ENCODE results near the gene PLCH1.

The PLCH1 gene

DNA sequence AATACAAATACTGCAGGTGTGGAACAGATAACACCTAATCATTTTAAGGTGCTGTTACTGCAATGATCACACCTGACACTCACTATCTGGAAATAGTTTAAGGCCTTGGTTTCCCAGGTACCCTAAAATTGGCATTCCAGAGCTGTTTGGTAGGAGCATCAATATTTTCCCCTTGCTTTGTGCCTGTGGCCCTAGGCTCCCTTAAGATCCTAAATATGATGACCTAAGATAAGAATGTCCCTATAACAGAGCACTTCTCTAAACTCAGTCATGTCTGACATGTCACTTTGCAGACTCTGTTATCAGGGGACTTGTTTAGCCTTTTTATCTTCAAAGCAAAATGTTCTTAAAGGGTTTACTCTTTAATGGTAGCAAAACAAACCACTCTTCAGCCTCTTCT, 335.5 kb downstream of the PLCH1 start:
- no peaks in the 10 kb centered on the region for H3K79me1 ChIP-seq (replicated peaks; ENCODE audit: low read length, poor library complexity, severe bottlenecking)
- no peak overlapping the region for H2AK5ac ChIP-seq (ENCODE audit: low read length, severe bottlenecking)
- DNase-seq: no peak
- H4K8ac ChIP-seq (ENCODE audit: low read length): no peak overlapping the region
- no peak overlapping the region for H3K18ac ChIP-seq (ENCODE audit: low read depth in 1 of 2, low read length in 2 of 2)
- H3K4me2 ChIP-seq (ENCODE audit: low read length, poor library complexity, severe bottlenecking): no peak overlapping the region
- no peak overlapping the region for H2AFZ ChIP-seq (ENCODE audit: low read depth, low read length)
- H4K91ac ChIP-seq (ENCODE audit: low read length): no peak overlapping the region
- H2BK12ac ChIP-seq (ENCODE audit: low read length in 2 of 2): no peak overlapping the region
- H2BK15ac ChIP-seq (ENCODE audit: low read depth, poor library complexity, severe bottlenecking): no peak overlapping the region
- H3K27me3 ChIP-seq (ENCODE audit: control insufficient read depth in 1 of 2, insufficient read depth in 1 of 2, low read length in 2 of 2): no peaks in the 10 kb centered on the region
- no peak overlapping the region for H2BK5ac ChIP-seq (ENCODE audit: low read depth, low read length, poor library complexity, severe bottlenecking)
- no peak overlapping the region for H3K23ac ChIP-seq (ENCODE audit: low read length in 2 of 2)
- no peaks in the 10 kb centered on the region for H3K36me3 ChIP-seq (ENCODE audit: control insufficient read depth in 1 of 2, insufficient read depth in 2 of 2, low read depth in 1 of 2, low read length in 2 of 2)
- H3K9ac ChIP-seq (ENCODE audit: low read length): no peak overlapping the region
- H3K27ac ChIP-seq (ENCODE audit: low read length, poor library complexity, severe bottlenecking): no peak overlapping the region
- no peaks in the 10 kb centered on the region for H3K9me3 ChIP-seq (ENCODE audit: control insufficient read depth, low read length)
- peak overlapping the region in 1 of 2 experiments; percentile 60 for H3K4ac ChIP-seq (ENCODE audit: low read depth in 1 of 2, low read length in 2 of 2)
- H3K4me1 ChIP-seq (ENCODE audit: control insufficient read depth, insufficient read depth, low read depth, low read length): no peaks in the 10 kb centered on the region
- H3K14ac ChIP-seq (ENCODE audit: low read length in 2 of 2): no peak overlapping the region
- H2BK120ac ChIP-seq (ENCODE audit: low read depth, low read length): no peak overlapping the region
- no peak overlapping the region for H3K4me3 ChIP-seq (ENCODE audit: insufficient read depth in 1 of 2, low read depth in 1 of 2, low read length in 2 of 2)

DNA sequence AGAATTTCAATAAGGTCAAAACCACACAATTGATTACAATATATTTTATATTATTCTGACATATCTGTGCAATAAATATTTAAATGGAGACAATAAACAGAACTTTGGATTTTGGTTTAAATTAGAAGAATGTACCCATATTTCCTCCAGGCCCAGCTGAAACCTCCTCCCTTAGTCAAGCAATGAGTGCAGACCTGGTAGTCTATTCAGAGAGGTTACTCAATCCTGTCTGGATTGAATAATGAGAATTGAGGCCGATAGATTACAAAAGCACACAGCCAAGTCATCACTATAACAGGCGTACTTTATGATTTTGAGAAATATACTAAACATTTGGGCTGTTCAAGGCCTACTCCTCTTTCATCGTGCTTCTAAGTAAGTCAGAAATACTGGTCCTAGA, 336.9 kb downstream of the PLCH1 start:
- 96% methylated on average over 3 of the region's 3 CpGs for WGBS

DNA sequence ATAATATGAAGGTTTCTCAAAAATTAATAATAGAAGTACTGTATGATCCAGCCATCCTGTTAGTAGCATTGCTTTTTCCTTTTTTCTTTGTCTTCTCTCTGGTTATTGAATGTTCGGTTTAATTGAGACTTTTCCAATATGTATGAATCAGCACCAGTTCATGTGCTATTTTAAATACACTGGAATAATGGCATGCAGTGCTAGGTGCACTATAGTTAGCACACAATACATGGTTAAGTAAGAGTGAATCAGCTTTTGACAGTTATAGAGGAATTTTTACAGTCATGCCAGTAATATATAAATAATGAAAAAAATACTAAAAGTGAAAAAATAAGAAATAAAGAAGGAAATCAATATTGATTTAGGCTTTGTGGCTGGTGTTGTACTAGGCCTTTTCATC, 337.5 kb downstream of the PLCH1 start:
- no peaks in the 10 kb centered on the region for H3K9me3 ChIP-seq (ENCODE audit: control insufficient read depth, low read length)
- no CpG with 5 or more reads among the region's 1 CpG for WGBS

More for the DNA sequence above, 336.9 kb downstream of the PLCH1 start:
- no peak for DNase-seq
- H4K91ac ChIP-seq (ENCODE audit: low read length): no peak overlapping the region
- no peak overlapping the region for H3K14ac ChIP-seq (ENCODE audit: low read length in 2 of 2)
- no peaks in the 10 kb centered on the region for H3K79me1 ChIP-seq (replicated peaks; ENCODE audit: low read length, poor library complexity, severe bottlenecking)
- no peak overlapping the region for H4K8ac ChIP-seq (ENCODE audit: low read length)
- no peak overlapping the region for H3K9ac ChIP-seq (ENCODE audit: low read length)
- no peak overlapping the region for H3K4me2 ChIP-seq (ENCODE audit: low read length, poor library complexity, severe bottlenecking)
- H2BK12ac ChIP-seq (ENCODE audit: low read length in 2 of 2): no peak overlapping the region
- no peak overlapping the region for H3K4ac ChIP-seq (ENCODE audit: low read depth in 1 of 2, low read length in 2 of 2)
- no peak overlapping the region for H2BK120ac ChIP-seq (ENCODE audit: low read depth, low read length)
- no peak overlapping the region for H2AFZ ChIP-seq (ENCODE audit: low read depth, low read length)
- H3K18ac ChIP-seq (ENCODE audit: low read depth in 1 of 2, low read length in 2 of 2): no peak overlapping the region
- H3K27me3 ChIP-seq (ENCODE audit: control insufficient read depth in 1 of 2, insufficient read depth in 1 of 2, low read length in 2 of 2): no peaks in the 10 kb centered on the region
- no peak overlapping the region for H3K23ac ChIP-seq (ENCODE audit: low read length in 2 of 2)
- H2BK15ac ChIP-seq (ENCODE audit: low read depth, poor library complexity, severe bottlenecking): no peak overlapping the region
- no peak overlapping the region for H3K4me3 ChIP-seq (ENCODE audit: insufficient read depth in 1 of 2, low read depth in 1 of 2, low read length in 2 of 2)
- no peaks in the 10 kb centered on the region for H3K36me3 ChIP-seq (ENCODE audit: control insufficient read depth in 1 of 2, insufficient read depth in 2 of 2, low read depth in 1 of 2, low read length in 2 of 2)
- no peak overlapping the region for H3K27ac ChIP-seq (ENCODE audit: low read length, poor library complexity, severe bottlenecking)
- H2BK5ac ChIP-seq (ENCODE audit: low read depth, low read length, poor library complexity, severe bottlenecking): no peak overlapping the region
- H3K9me3 ChIP-seq (ENCODE audit: control insufficient read depth, low read length): no peaks in the 10 kb centered on the region
- no peaks in the 10 kb centered on the region for H3K4me1 ChIP-seq (ENCODE audit: control insufficient read depth, insufficient read depth, low read depth, low read length)
- H2AK5ac ChIP-seq (ENCODE audit: low read length, severe bottlenecking): no peak overlapping the region

DNA sequence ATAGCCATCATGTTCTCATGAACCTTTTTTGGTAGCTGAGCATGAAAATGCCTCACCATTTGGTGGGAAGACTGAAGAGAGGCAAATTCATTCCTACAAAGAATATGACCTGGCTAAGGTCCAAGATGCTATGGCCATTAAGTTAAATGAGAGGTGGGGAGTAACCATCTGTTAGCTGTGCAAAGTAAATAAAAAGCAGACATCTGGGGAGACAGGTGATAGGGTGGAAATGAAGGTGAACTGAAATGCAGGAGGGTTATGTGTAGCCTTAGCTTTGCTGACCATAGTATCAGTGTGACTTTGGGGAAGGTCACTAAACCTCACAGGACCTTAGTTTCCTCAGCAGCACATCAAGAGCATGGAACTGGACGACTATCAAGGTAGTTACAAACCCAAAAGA, 340.4 kb downstream of the PLCH1 start:
- Histone ChIP-seq H3K27ac (ENCODE audit: low read length, poor library complexity, severe bottlenecking) (no peak overlapping the region), H2AK5ac (ENCODE audit: low read length, severe bottlenecking) (no peak overlapping the region), H3K14ac (ENCODE audit: low read length in 2 of 2) (no peak overlapping the region), H3K9me3 (ENCODE audit: control insufficient read depth, low read length) (no peaks in the 10 kb centered on the region), H2BK5ac (ENCODE audit: low read depth, low read length, poor library complexity, severe bottlenecking) (no peak overlapping the region), H2BK12ac (ENCODE audit: low read length in 2 of 2) (no peak overlapping the region), H3K23ac (ENCODE audit: low read length in 2 of 2) (no peak overlapping the region), H4K91ac (ENCODE audit: low read length) (no peak overlapping the region), H3K4me2 (ENCODE audit: low read length, poor library complexity, severe bottlenecking) (no peak overlapping the region), H3K18ac (ENCODE audit: low read depth in 1 of 2, low read length in 2 of 2) (no peak overlapping the region), H2BK15ac (ENCODE audit: low read depth, poor library complexity, severe bottlenecking) (no peak overlapping the region), H3K27me3 (ENCODE audit: control insufficient read depth in 1 of 2, insufficient read depth in 1 of 2, low read length in 2 of 2) (no peaks in the 10 kb centered on the region), H2AFZ (ENCODE audit: low read depth, low read length) (no peak overlapping the region), H3K79me1 (replicated peaks; ENCODE audit: low read length, poor library complexity, severe bottlenecking) (no peaks in the 10 kb centered on the region), H4K8ac (ENCODE audit: low read length) (peak overlapping the region; percentile 48), H3K4me1 (ENCODE audit: control insufficient read depth, insufficient read depth, low read depth, low read length) (no peaks in the 10 kb centered on the region), H3K4ac (ENCODE audit: low read depth in 1 of 2, low read length in 2 of 2) (no peak overlapping the region), H2BK120ac (ENCODE audit: low read depth, low read length) (no peak overlapping the region), H3K36me3 (ENCODE audit: control insufficient read depth in 1 of 2, insufficient read depth in 2 of 2, low read depth in 1 of 2, low read length in 2 of 2) (no peaks in the 10 kb centered on the region), H3K4me3 (ENCODE audit: insufficient read depth in 1 of 2, low read depth in 1 of 2, low read length in 2 of 2) (no peak overlapping the region), H3K9ac (ENCODE audit: low read length) (no peak overlapping the region)
- no peak for DNase-seq
- WGBS: 38% methylated on average over 1 of the region's 1 CpG

More for the DNA sequence above, 337.5 kb downstream of the PLCH1 start:
- no peak overlapping the region for H2BK5ac ChIP-seq (ENCODE audit: low read depth, low read length, poor library complexity, severe bottlenecking)
- no peak overlapping the region for H3K23ac ChIP-seq (ENCODE audit: low read length in 2 of 2)
- no peaks in the 10 kb centered on the region for H3K36me3 ChIP-seq (ENCODE audit: control insufficient read depth in 1 of 2, insufficient read depth in 2 of 2, low read depth in 1 of 2, low read length in 2 of 2)
- H3K18ac ChIP-seq (ENCODE audit: low read depth in 1 of 2, low read length in 2 of 2): no peak overlapping the region
- no peak overlapping the region for H2BK12ac ChIP-seq (ENCODE audit: low read length in 2 of 2)
- H2AK5ac ChIP-seq (ENCODE audit: low read length, severe bottlenecking): no peak overlapping the region
- no peak overlapping the region for H2AFZ ChIP-seq (ENCODE audit: low read depth, low read length)
- H3K4me3 ChIP-seq (ENCODE audit: insufficient read depth in 1 of 2, low read depth in 1 of 2, low read length in 2 of 2): no peak overlapping the region
- DNase-seq: no peak
- H2BK15ac ChIP-seq (ENCODE audit: low read depth, poor library complexity, severe bottlenecking): no peak overlapping the region
- H3K4me1 ChIP-seq (ENCODE audit: control insufficient read depth, insufficient read depth, low read depth, low read length): no peaks in the 10 kb centered on the region
- no peak overlapping the region for H3K4ac ChIP-seq (ENCODE audit: low read depth in 1 of 2, low read length in 2 of 2)
- no peak overlapping the region for H3K27ac ChIP-seq (ENCODE audit: low read length, poor library complexity, severe bottlenecking)
- H3K27me3 ChIP-seq (ENCODE audit: control insufficient read depth in 1 of 2, insufficient read depth in 1 of 2, low read length in 2 of 2): no peaks in the 10 kb centered on the region
- H3K9ac ChIP-seq (ENCODE audit: low read length): no peak overlapping the region
- no peak overlapping the region for H4K91ac ChIP-seq (ENCODE audit: low read length)
- no peak overlapping the region for H4K8ac ChIP-seq (ENCODE audit: low read length)
- no peak overlapping the region for H2BK120ac ChIP-seq (ENCODE audit: low read depth, low read length)
- H3K14ac ChIP-seq (ENCODE audit: low read length in 2 of 2): no peak overlapping the region
- H3K4me2 ChIP-seq (ENCODE audit: low read length, poor library complexity, severe bottlenecking): no peak overlapping the region
- no peaks in the 10 kb centered on the region for H3K79me1 ChIP-seq (replicated peaks; ENCODE audit: low read length, poor library complexity, severe bottlenecking)
